Kidney (tissue), 14 donors: Measurements from ENCODE around the gene ANKRD44. TPM values are rescaled to one million over a fixed set of nuclear protein-coding genes. Genes with fewer than 3 reads are reported as not detected.

Experiments used
- DNase-seq, 5 donors: peaks; one replicate each; pipeline ENCODE4 v3.0.0-alpha.2; 2013 to 2020
- FAIRE-seq: peaks from 2 replicates; lab custom pipeline; 2012; peaks lifted over from hg19 to GRCh38; lab: Jason Lieb, UNC
- H3K27ac ChIP-seq, 2 donors: one replicate each; pipeline ENCODE4 v1.7.0; 2013; ENCODE audit warnings: low read depth in 2 of 2, low read length in 2 of 2, inconsistent platforms in 1 of 2
- H3K27me3 ChIP-seq: one replicate; pipeline ENCODE4 v1.7.1; 2013; ENCODE audit warnings: low read length, inconsistent platforms; ENCODE audit not compliant: control insufficient read depth, insufficient read depth
- H3K36me3 ChIP-seq, 3 donors: one replicate each; pipeline versions ENCODE4 v1.7.0 to v1.7.1; 2013; ENCODE audit warnings: low read length in 3 of 3, control low read depth in 1 of 3, inconsistent platforms in 1 of 3; ENCODE audit not compliant: insufficient read depth in 3 of 3, control insufficient read depth in 2 of 3
- H3K4me1 ChIP-seq, 3 donors: one replicate each; pipeline versions ENCODE4 v1.7.0 to v1.7.1; 2013; ENCODE audit warnings: low read length in 3 of 3, inconsistent platforms in 1 of 3, low read depth in 1 of 3; ENCODE audit not compliant: control insufficient read depth in 2 of 3, insufficient read depth in 2 of 3
- H3K4me3 ChIP-seq, 3 donors: one replicate each; pipeline versions ENCODE4 v1.7.0 to v1.8.1; 2013; ENCODE audit warnings: low read length in 3 of 3, control low read depth in 1 of 3, inconsistent platforms in 1 of 3
- H3K9ac ChIP-seq, 3 donors: one replicate each; pipeline versions ENCODE4 v1.7.0 to v1.7.1; 2013; ENCODE audit warnings: low read length in 3 of 3, control low read depth in 1 of 3, inconsistent platforms in 1 of 3
- H3K9me3 ChIP-seq, 3 donors: one replicate each; pipeline versions ENCODE4 v1.7.0 to v1.7.1; 2013; ENCODE audit warnings: low read length in 3 of 3, control low read depth in 1 of 3, inconsistent platforms in 1 of 3; ENCODE audit not compliant: control insufficient read depth in 2 of 3, insufficient read depth in 1 of 3
- CTCF ChIP-seq: IDR thresholded peaks from 3 replicates; pipeline ENCODE4 v1.5.1; 2012; ENCODE audit warnings: mild to moderate bottlenecking, moderate library complexity, borderline replicate concordance; ENCODE audit not compliant: insufficient read depth; ENCODE audit errors: extremely low read depth
- intact Hi-C: fragments of 100-400 bp; cut with DNase I; formaldehyde crosslinking; loops from one replicate; pipeline ENCODE4 v1.11.1; 2022
- polyA plus RNA-seq: library from polyadenylated mRNA; stranded (reverse); fragments of 350-450 nt; fragmentation: Illumina TruSeq; extraction: RNeasy Lipid Tissue Mini Kit (QIAGEN cat#74804); gene quantifications from one replicate; pipeline ENCODE4 v1.2.3, GENCODE V29; 2014; ENCODE audit warnings: low read depth, low replicate concordance; ENCODE audit not compliant: insufficient read depth
- total RNA-seq: library from RNA; stranded (reverse); fragmentation: NEBNext Ultra II Directional; extraction: Animal tissue kit (Norgen Biotek cat#: 25700); gene quantifications from one replicate; pipeline ENCODE4 v1.2.1, GENCODE V29; 2021
- donor health status: control.
- donor health status: control.
- donor health status: control.
- donor health status: control.
- donor health status: control.
- donor health status: DM: yes; HTN: yes; CAD: no.
- donor health status: Normal renal cell carcinoma (clear cell type).

The ANKRD44 gene
- total and polyA plus RNA-seq, 2 donors from 2014 or later, result 2.2 to 39.2 TPM

DNA sequence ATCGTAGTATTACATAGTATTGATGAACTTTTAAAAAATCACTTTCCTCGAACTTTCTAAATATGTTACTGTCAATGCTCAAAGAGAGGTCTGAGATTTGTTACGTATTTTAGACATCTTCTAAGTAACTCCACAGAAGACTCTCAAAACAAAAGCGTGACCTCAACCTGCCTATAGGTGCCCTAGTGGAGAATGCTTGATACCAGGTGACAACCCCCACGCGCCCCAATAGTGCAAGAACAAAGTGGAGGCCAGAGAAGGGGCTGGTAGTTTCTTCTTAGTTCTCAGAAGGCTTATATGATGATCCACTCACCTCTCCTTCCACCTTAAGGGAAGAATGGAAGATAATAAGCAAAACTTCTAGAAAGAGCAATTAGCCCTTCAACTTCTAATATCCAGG is 102.6 kb downstream of the ANKRD44 start:
- peaks cover 0 to 3% (median 2%) of the 10 kb centered on the region in 3 donors for H3K4me1 ChIP-seq
- H3K27me3 ChIP-seq, result no peaks in the 10 kb centered on the region
- intact Hi-C loops, result no loop called here
- DNase-seq, result no peak
- H3K9me3 ChIP-seq, result no peaks in the 10 kb centered on the region
- TF ChIP-seq CTCF, result no peak
- no peak overlapping the region for H3K27ac ChIP-seq
- no peaks in the 10 kb centered on the region for H3K36me3 ChIP-seq
- FAIRE-seq, result no peak
- H3K4me3 ChIP-seq, result no peak overlapping the region
- no peak overlapping the region for H3K9ac ChIP-seq

GRCh38 chr2:197207598-197207997 is 103.0 kb downstream of the ANKRD44 start:
- FAIRE-seq, result no peak
- TF ChIP-seq CTCF, result no peak
- intact Hi-C loops, result no loop called here

GRCh38 chr2:197207106-197207505 is 103.5 kb downstream of the ANKRD44 start:
- FAIRE-seq, result no peak
- Histone ChIP-seq H3K36me3 (no peaks in the 10 kb centered on the region), H3K9ac (no peak overlapping the region), H3K27me3 (no peaks in the 10 kb centered on the region), H3K4me3 (no peak overlapping the region), H3K9me3 (no peaks in the 10 kb centered on the region), H3K27ac (no peak overlapping the region), H3K4me1 (peaks cover 0 to 3% (median 2%) of the 10 kb centered on the region in 3 donors)
- no peak for DNase-seq
- no peak for TF ChIP-seq CTCF
- intact Hi-C loops, result no loop called here

More at GRCh38 chr2:197207598-197207997, 103.0 kb downstream of the ANKRD44 start:
- no peaks in the 10 kb centered on the region for H3K27me3 ChIP-seq
- DNase-seq, result no peak
- H3K9me3 ChIP-seq, result no peaks in the 10 kb centered on the region
- peaks cover 0 to 3% (median 2%) of the 10 kb centered on the region in 3 donors for H3K4me1 ChIP-seq
- no peak overlapping the region for H3K9ac ChIP-seq
- no peak overlapping the region for H3K4me3 ChIP-seq
- H3K27ac ChIP-seq, result no peak overlapping the region
- H3K36me3 ChIP-seq, result no peaks in the 10 kb centered on the region
